SK-N-MC (cell line): ENCODE results near the gene SEL1L2.

Experiments used
- EZH2 ChIP-seq: fragments of 200-600 bp; sonication (generic); IDR thresholded peaks from one replicate; pipeline ENCODE4 v1.6.1; 2017; ENCODE audit warnings: antibody characterized with exemption
- POLR2AphosphoS5 ChIP-seq: IDR thresholded peaks from 2 replicates; pipeline ENCODE4 v1.6.1; 2012; ENCODE audit warnings: mild to moderate bottlenecking, low read depth, low read length, borderline replicate concordance

GRCh38 chr20:13877793-13878192, 112.6 kb downstream of the SEL1L2 start:
- TF ChIP-seq EZH2 (no peak), POLR2AphosphoS5 (no peak)
